ENCODE data around the gene CADPS2.

DNA sequence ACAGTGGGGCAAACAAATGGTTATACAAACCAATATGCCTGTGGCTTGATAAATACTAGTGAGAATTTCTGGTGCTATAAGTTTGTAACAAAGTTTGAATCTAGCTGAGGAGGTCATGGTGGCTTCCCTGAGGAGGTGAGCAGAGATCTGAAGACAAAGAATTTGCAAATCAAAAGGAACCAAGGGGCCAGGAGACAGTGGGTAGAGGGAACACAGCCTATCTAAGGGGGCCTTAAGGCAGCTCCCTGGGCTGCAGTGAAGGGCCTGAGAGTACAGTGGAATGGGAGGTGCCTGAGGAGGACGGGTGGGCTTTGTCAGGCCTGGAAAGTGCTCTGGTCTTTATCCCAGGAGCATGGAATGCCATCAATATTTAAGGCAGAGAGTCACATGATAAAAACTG lies 209.1 kb downstream of the CADPS2 start:
- TF ChIP-seq CTCF (conservative IDR thresholded peaks at IDR 0.05; ENCODE audit: low read length) (no peak), EZH2phosphoT487 (IDR thresholded peaks at IDR 0.05; ENCODE audit: borderline replicate concordance) (no peak)

All from Loucy (cell line).